Measurements from ENCODE around the gene SGO1. TPM values are rescaled to one million over a fixed set of nuclear protein-coding genes. Genes with fewer than 3 reads are reported as not detected.

Gene SGO1
- polyA plus RNA-seq, 2 donors, result 1.8 to 1.9 TPM

- WGBS, 2 donors, result 97 to 99% methylated on average over 4 of the region's 4 CpGs
- Histone ChIP-seq H3K9me3 (ENCODE audit: control insufficient read depth in 2 of 2, insufficient read depth in 1 of 2, low read depth in 1 of 2, low read length in 1 of 2) (no peaks in the 10 kb centered on the region), H3K4me1 (ENCODE audit: control insufficient read depth in 2 of 2, insufficient read depth in 2 of 2, low read length in 1 of 2) (no peaks in the 10 kb centered on the region), H3K27ac (ENCODE audit: low read depth in 2 of 2, low read length in 1 of 2) (no peak overlapping the region), H3K36me3 (ENCODE audit: control insufficient read depth in 2 of 2, insufficient read depth in 2 of 2, low read length in 1 of 2) (peaks cover 0 to 6% of the 10 kb centered on the region in 2 donors), H3K4me3 (ENCODE audit: low read depth in 1 of 2, low read length in 2 of 2) (no peak overlapping the region), H3K27me3 (ENCODE audit: control insufficient read depth in 1 of 2, insufficient read depth in 2 of 2, low read length in 2 of 2) (no peaks in the 10 kb centered on the region)
These were observed 43.5 kb downstream of the SGO1 start for GRCh38 chr3:20142517-20142916.

DNA sequence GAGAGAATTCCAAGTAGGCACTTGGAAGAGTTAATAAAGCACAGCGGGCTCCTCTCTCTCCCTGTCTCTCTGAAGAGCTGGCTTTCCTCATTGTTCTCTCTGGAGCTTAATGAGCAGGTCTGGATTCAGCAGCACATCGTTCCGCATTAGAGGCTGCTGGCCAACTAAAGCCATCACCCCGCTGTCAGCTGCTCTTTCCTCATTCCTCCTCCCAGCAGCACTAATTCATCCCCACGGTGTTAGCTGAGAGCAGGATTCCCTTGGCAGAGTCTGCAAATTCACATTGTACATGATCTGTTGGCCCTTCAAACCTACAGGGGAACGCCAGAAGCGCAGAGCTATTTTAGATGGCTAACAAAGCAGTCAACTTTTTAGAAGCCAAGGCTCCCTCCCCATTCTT lies 44.2 kb downstream of the SGO1 start:
- H3K36me3 ChIP-seq (ENCODE audit: control insufficient read depth in 2 of 2, insufficient read depth in 2 of 2, low read length in 1 of 2), result peaks cover 0 to 6% of the 10 kb centered on the region in 2 donors
- WGBS, 2 donors, result 56 to 59% methylated on average over 7 of the region's 7 CpGs
- no peak overlapping the region for H3K27ac ChIP-seq (ENCODE audit: low read depth in 2 of 2, low read length in 1 of 2)
- H3K9me3 ChIP-seq (ENCODE audit: control insufficient read depth in 2 of 2, insufficient read depth in 1 of 2, low read depth in 1 of 2, low read length in 1 of 2), result no peaks in the 10 kb centered on the region
- no peaks in the 10 kb centered on the region for H3K27me3 ChIP-seq (ENCODE audit: control insufficient read depth in 1 of 2, insufficient read depth in 2 of 2, low read length in 2 of 2)
- no peak overlapping the region for H3K4me3 ChIP-seq (ENCODE audit: low read depth in 1 of 2, low read length in 2 of 2)
- H3K4me1 ChIP-seq (ENCODE audit: control insufficient read depth in 2 of 2, insufficient read depth in 2 of 2, low read length in 1 of 2), result no peaks in the 10 kb centered on the region

- no peak overlapping the region for H3K4me3 ChIP-seq (ENCODE audit: low read depth in 1 of 2, low read length in 2 of 2)
- no peak overlapping the region for H3K27ac ChIP-seq (ENCODE audit: low read depth in 2 of 2, low read length in 1 of 2)
- no peaks in the 10 kb centered on the region for H3K4me1 ChIP-seq (ENCODE audit: control insufficient read depth in 2 of 2, insufficient read depth in 2 of 2, low read length in 1 of 2)
- H3K27me3 ChIP-seq (ENCODE audit: control insufficient read depth in 1 of 2, insufficient read depth in 2 of 2, low read length in 2 of 2), result no peaks in the 10 kb centered on the region
- H3K36me3 ChIP-seq (ENCODE audit: control insufficient read depth in 2 of 2, insufficient read depth in 2 of 2, low read length in 1 of 2), result peaks cover 0 to 6% of the 10 kb centered on the region in 2 donors
- WGBS, 2 donors, result 53 to 65% methylated on average over 2 of the region's 2 CpGs
- H3K9me3 ChIP-seq (ENCODE audit: control insufficient read depth in 2 of 2, insufficient read depth in 1 of 2, low read depth in 1 of 2, low read length in 1 of 2), result no peaks in the 10 kb centered on the region
These were observed 44.7 kb downstream of the SGO1 start for GRCh38 chr3:20141316-20141715.

DNA sequence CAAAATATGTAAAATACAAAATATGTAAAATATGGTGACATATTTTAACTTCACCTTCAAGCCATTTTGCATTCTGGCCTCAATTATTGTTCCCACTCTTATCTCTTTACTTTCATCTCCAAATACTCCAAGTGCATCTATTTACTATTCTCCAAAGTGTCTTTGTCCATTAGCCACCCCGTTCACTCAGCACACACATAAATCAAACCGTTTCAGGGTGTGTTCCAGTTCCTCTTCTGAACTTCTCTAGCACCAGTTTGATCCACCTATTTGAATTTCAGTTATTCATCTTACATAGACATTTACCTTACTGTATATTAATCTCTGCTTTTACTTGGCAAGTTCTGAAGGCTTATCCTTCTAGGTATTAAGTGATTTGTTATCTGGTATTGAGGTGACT lies 45.1 kb downstream of the SGO1 start:
- WGBS, 2 donors, result 51 to 55% methylated on average over 2 of the region's 2 CpGs
- no peaks in the 10 kb centered on the region for H3K9me3 ChIP-seq (ENCODE audit: control insufficient read depth in 2 of 2, insufficient read depth in 1 of 2, low read depth in 1 of 2, low read length in 1 of 2)
- no peaks in the 10 kb centered on the region for H3K27me3 ChIP-seq (ENCODE audit: control insufficient read depth in 1 of 2, insufficient read depth in 2 of 2, low read length in 2 of 2)
- peaks cover 0 to 6% of the 10 kb centered on the region in 2 donors for H3K36me3 ChIP-seq (ENCODE audit: control insufficient read depth in 2 of 2, insufficient read depth in 2 of 2, low read length in 1 of 2)
- H3K4me1 ChIP-seq (ENCODE audit: control insufficient read depth in 2 of 2, insufficient read depth in 2 of 2, low read length in 1 of 2), result no peaks in the 10 kb centered on the region
- no peak overlapping the region for H3K4me3 ChIP-seq (ENCODE audit: low read depth in 1 of 2, low read length in 2 of 2)
- H3K27ac ChIP-seq (ENCODE audit: low read depth in 2 of 2, low read length in 1 of 2), result no peak overlapping the region

DNA sequence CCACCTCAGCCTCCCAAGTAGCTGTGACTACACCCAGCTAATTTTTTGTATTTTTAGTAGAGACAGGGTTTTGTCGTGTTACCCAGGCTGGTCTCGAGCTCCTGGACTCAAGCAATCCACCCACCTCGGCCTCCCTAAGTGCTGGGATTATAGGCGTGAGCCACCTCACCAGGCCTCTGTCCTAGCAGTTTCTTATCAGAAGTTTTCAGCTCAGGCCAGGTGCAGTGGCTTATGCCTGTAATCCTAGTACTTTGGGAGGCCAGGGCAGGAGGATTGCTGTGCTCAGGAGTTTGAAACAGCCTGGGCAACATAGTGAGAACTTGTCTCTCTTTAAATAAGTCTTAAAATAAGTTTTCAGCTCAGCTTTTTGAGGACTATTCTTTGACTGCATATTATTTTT lies 48.4 kb downstream of the SGO1 start:
- Histone ChIP-seq H3K9me3 (ENCODE audit: control insufficient read depth in 2 of 2, insufficient read depth in 1 of 2, low read depth in 1 of 2, low read length in 1 of 2) (no peaks in the 10 kb centered on the region), H3K27ac (ENCODE audit: low read depth in 2 of 2, low read length in 1 of 2) (no peak overlapping the region), H3K4me3 (ENCODE audit: low read depth in 1 of 2, low read length in 2 of 2) (no peak overlapping the region), H3K27me3 (ENCODE audit: control insufficient read depth in 1 of 2, insufficient read depth in 2 of 2, low read length in 2 of 2) (no peaks in the 10 kb centered on the region), H3K4me1 (ENCODE audit: control insufficient read depth in 2 of 2, insufficient read depth in 2 of 2, low read length in 1 of 2) (no peaks in the 10 kb centered on the region), H3K36me3 (ENCODE audit: control insufficient read depth in 2 of 2, insufficient read depth in 2 of 2, low read length in 1 of 2) (peaks cover 0 to 5% of the 10 kb centered on the region in 2 donors)
- 91 to 93% methylated on average over 4 of the region's 4 CpGs for WGBS, 2 donors

DNA sequence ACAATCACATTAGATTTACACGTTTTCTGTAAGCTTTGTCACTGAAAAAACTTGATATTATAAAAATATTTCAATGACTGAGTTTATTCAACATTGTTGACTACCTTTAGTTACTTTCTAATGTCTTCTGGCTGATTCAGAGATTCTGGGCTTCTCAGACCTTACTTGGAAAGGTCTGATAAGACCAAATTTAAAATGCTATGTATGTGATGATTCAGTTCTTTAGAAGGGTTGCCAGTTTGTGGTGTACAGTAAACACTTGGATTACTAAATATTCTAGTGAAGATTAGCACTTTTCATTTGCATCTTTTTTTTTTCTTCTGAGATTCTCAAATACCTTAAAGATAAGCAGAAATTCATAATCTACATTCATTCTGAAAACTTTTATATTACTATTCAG lies 49.8 kb downstream of the SGO1 start:
- H3K4me3 ChIP-seq (ENCODE audit: low read depth in 1 of 2, low read length in 2 of 2), result no peak overlapping the region
- peaks cover 0 to 3% of the 10 kb centered on the region in 2 donors for H3K36me3 ChIP-seq (ENCODE audit: control insufficient read depth in 2 of 2, insufficient read depth in 2 of 2, low read length in 1 of 2)
- no peak overlapping the region for H3K27ac ChIP-seq (ENCODE audit: low read depth in 2 of 2, low read length in 1 of 2)
- no peaks in the 10 kb centered on the region for H3K4me1 ChIP-seq (ENCODE audit: control insufficient read depth in 2 of 2, insufficient read depth in 2 of 2, low read length in 1 of 2)
- no peaks in the 10 kb centered on the region for H3K27me3 ChIP-seq (ENCODE audit: control insufficient read depth in 1 of 2, insufficient read depth in 2 of 2, low read length in 2 of 2)
- no peaks in the 10 kb centered on the region for H3K9me3 ChIP-seq (ENCODE audit: control insufficient read depth in 2 of 2, insufficient read depth in 1 of 2, low read depth in 1 of 2, low read length in 1 of 2)
- WGBS, 2 donors, result 88 to 89% methylated on average over 1 of the region's 1 CpG

- Histone ChIP-seq H3K4me3 (ENCODE audit: low read depth in 1 of 2, low read length in 2 of 2) (no peak overlapping the region), H3K4me1 (ENCODE audit: control insufficient read depth in 2 of 2, insufficient read depth in 2 of 2, low read length in 1 of 2) (no peaks in the 10 kb centered on the region), H3K27me3 (ENCODE audit: control insufficient read depth in 1 of 2, insufficient read depth in 2 of 2, low read length in 2 of 2) (no peaks in the 10 kb centered on the region), H3K36me3 (ENCODE audit: control insufficient read depth in 2 of 2, insufficient read depth in 2 of 2, low read length in 1 of 2) (peaks cover 6 to 9% of the 10 kb centered on the region in 2 donors), H3K9me3 (ENCODE audit: control insufficient read depth in 2 of 2, insufficient read depth in 1 of 2, low read depth in 1 of 2, low read length in 1 of 2) (no peaks in the 10 kb centered on the region), H3K27ac (ENCODE audit: low read depth in 2 of 2, low read length in 1 of 2) (no peak overlapping the region)
- 71 to 80% methylated on average over 7 of the region's 7 CpGs for WGBS, 2 donors
These were observed 55.9 kb downstream of the SGO1 start for GRCh38 chr3:20130106-20130505.

- 78 to 95% methylated on average over 2 of the region's 2 CpGs for WGBS, 2 donors
- H3K4me1 ChIP-seq (ENCODE audit: control insufficient read depth in 2 of 2, insufficient read depth in 2 of 2, low read length in 1 of 2), result no peaks in the 10 kb centered on the region
- H3K27me3 ChIP-seq (ENCODE audit: control insufficient read depth in 1 of 2, insufficient read depth in 2 of 2, low read length in 2 of 2), result no peaks in the 10 kb centered on the region
- no peaks in the 10 kb centered on the region for H3K9me3 ChIP-seq (ENCODE audit: control insufficient read depth in 2 of 2, insufficient read depth in 1 of 2, low read depth in 1 of 2, low read length in 1 of 2)
- peaks cover 6 to 9% of the 10 kb centered on the region in 2 donors for H3K36me3 ChIP-seq (ENCODE audit: control insufficient read depth in 2 of 2, insufficient read depth in 2 of 2, low read length in 1 of 2)
- no peak overlapping the region for H3K27ac ChIP-seq (ENCODE audit: low read depth in 2 of 2, low read length in 1 of 2)
- no peak overlapping the region for H3K4me3 ChIP-seq (ENCODE audit: low read depth in 1 of 2, low read length in 2 of 2)
These were observed 57.6 kb downstream of the SGO1 start for GRCh38 chr3:20128358-20128757.

GRCh38 chr3:20125897-20126296 lies 60.1 kb downstream of the SGO1 start:
- WGBS, 2 donors, result 84 to 86% methylated on average over 10 of the region's 10 CpGs
- H3K4me3 ChIP-seq (ENCODE audit: low read depth in 1 of 2, low read length in 2 of 2), result no peak overlapping the region
- no peak overlapping the region for H3K27ac ChIP-seq (ENCODE audit: low read depth in 2 of 2, low read length in 1 of 2)
- no peaks in the 10 kb centered on the region for H3K9me3 ChIP-seq (ENCODE audit: control insufficient read depth in 2 of 2, insufficient read depth in 1 of 2, low read depth in 1 of 2, low read length in 1 of 2)
- H3K27me3 ChIP-seq (ENCODE audit: control insufficient read depth in 1 of 2, insufficient read depth in 2 of 2, low read length in 2 of 2), result no peaks in the 10 kb centered on the region
- H3K4me1 ChIP-seq (ENCODE audit: control insufficient read depth in 2 of 2, insufficient read depth in 2 of 2, low read length in 1 of 2), result no peaks in the 10 kb centered on the region
- peaks cover 9 to 12% of the 10 kb centered on the region in 2 donors for H3K36me3 ChIP-seq (ENCODE audit: control insufficient read depth in 2 of 2, insufficient read depth in 2 of 2, low read length in 1 of 2)

DNA sequence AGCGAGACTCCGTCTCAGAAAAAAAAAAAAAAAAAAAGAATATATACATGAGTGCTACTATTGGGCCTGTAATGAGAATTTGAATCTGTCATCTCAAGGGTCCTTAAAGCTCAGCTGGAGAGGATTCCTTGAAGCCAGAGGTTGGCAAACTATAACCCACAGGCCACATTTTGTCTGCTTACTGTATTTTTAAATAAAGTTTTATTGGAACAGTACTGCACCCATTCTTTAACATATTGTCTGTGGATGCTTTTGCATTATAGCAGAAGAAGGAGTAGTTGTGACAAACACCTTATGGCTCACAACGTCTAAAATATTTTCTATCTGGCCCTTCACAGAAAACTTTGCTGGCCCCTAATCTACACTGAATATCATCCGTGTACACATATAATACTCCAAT lies 60.7 kb downstream of the SGO1 start:
- Histone ChIP-seq H3K27me3 (ENCODE audit: control insufficient read depth in 1 of 2, insufficient read depth in 2 of 2, low read length in 2 of 2) (no peaks in the 10 kb centered on the region), H3K4me3 (ENCODE audit: low read depth in 1 of 2, low read length in 2 of 2) (no peak overlapping the region), H3K36me3 (ENCODE audit: control insufficient read depth in 2 of 2, insufficient read depth in 2 of 2, low read length in 1 of 2) (peaks cover 9 to 12% of the 10 kb centered on the region in 2 donors), H3K4me1 (ENCODE audit: control insufficient read depth in 2 of 2, insufficient read depth in 2 of 2, low read length in 1 of 2) (no peaks in the 10 kb centered on the region), H3K9me3 (ENCODE audit: control insufficient read depth in 2 of 2, insufficient read depth in 1 of 2, low read depth in 1 of 2, low read length in 1 of 2) (no peaks in the 10 kb centered on the region), H3K27ac (ENCODE audit: low read depth in 2 of 2, low read length in 1 of 2) (no peak overlapping the region)
- 95 to 96% methylated on average over 2 to 4 of the region's 4 CpGs for WGBS, 2 donors

All from esophagus (tissue), 2 donors.